Adipose tissue (tissue), 3 donors: ENCODE measurements around the gene MXRA5. TPM values are rescaled to one million over a fixed set of nuclear protein-coding genes. Genes with fewer than 3 reads are reported as not detected.

Source experiments
- H3K27ac ChIP-seq: one replicate; pipeline ENCODE4 v1.5.1; 2013; ENCODE audit warnings: low read depth, low read length
- WGBS, 3 donors: extraction: QIAGEN DNeasy Blood & Tissue Kit; methylation state at CpG; one replicate each; pipeline ENCODE4 v1.1.7; 2013; 5-methylcytosine and 5-hydroxymethylcytosine counted together
- polyA plus RNA-seq, 3 donors: library from polyadenylated mRNA; stranded (reverse); fragments of 200-250 nt; gene quantifications; one replicate each; pipeline ENCODE4 v1.2.3, GENCODE V29; 2013
- donor health status: healthy with polysubstance abuse.
- donor health status: Bipolar disorder and iron deficiency.
- donor health status: healthy.

MXRA5 gene
- polyA plus RNA-seq, 3 donors = 1.00 to 2.3 (median 1.2) TPM

DNA sequence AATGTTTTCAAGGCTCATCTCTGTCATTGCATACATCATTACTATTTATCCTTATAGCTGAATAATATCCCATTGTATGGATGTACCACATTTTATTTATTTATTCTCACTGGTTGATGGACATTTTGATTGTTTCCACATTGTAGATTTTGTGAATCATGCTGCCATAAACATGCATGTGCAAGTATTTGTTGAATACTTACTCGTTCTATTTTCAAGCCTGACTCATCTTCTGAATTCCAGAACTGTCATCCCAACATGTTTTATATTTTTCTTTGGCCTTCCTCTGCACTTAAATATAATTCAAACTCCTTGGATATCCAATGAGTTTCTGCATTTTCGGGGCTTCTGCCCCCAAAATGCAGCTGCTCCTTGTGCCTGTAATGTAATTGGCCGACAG is 77.6 kb downstream of the MXRA5 start:
- 64 to 82% (median 78%) methylated on average over 3 of the region's 3 CpGs for WGBS, 3 donors
- H3K27ac ChIP-seq = no peak overlapping the region

DNA sequence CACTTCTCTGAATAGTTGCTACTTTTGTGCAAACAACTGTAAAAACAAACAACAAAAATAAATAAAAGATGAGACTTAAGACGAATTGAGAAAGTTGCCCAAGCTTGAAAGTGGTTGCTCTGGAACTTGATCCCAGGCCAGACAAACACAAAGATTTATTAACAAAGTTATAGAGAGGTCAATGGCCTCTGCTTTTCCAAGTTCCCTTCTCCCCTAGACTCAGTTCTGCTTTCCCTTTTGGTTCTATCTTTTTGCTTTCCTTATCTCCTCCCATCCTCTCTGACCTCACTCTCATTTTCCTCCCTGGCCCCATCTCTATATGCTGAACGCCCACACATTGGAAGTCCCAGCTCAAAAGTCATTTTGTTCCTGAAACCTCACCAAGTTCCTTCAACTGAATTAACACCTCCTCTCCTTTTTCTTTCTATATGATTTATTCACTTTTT is 82.7 kb downstream of the MXRA5 start:
- no peak overlapping the region for H3K27ac ChIP-seq
- WGBS, 3 donors = 44 to 49% (median 46%) methylated on average over 2 of the region's 2 CpGs

DNA sequence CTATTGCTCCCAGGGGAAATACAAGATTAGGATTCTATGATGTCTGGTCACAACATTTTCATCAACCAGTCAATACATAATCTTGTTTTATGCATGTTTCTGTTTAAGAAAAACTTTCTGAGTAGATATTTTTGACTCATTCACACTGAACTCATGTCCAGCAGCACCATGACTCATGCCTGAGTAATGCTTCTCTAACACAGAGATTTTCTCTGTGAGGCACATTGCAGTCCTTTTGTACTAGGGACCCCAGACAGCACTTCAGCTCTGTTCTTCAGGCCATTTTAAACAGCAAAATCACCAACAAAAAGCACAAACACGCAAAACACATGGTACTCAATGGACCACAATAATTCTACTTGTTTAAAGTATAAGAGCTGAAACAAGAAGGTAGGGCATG is 83.6 kb downstream of the MXRA5 start:
- H3K27ac ChIP-seq = no peak overlapping the region
- 53 to 73% (median 71%) methylated on average over 1 of the region's 1 CpG for WGBS, 3 donors
